GM21381 (cell line): ENCODE results near the gene BAIAP2L2.

Experiments used
- ATAC-seq: cut with Tn5 transposase; IDR thresholded peaks from one replicate; pipeline ENCODE4 v1.9.1; 2021; ENCODE audit warnings: mild to moderate bottlenecking, moderate library complexity; ENCODE audit not compliant: unreplicated experiment

Gene BAIAP2L2

GRCh38 chr22:38070250-38070921, 40.1 kb downstream of the BAIAP2L2 start:
- no peak for ATAC-seq

GRCh38 chr22:38069372-38070249, 40.9 kb downstream of the BAIAP2L2 start:
- no peak for ATAC-seq

GRCh38 chr22:38068641-38069371, 41.7 kb downstream of the BAIAP2L2 start:
- no peak for ATAC-seq

GRCh38 chr22:38067761-38068360, 42.6 kb downstream of the BAIAP2L2 start:
- ATAC-seq, result no peak

GRCh38 chr22:38067028-38067415, 43.5 kb downstream of the BAIAP2L2 start:
- ATAC-seq, result no peak

GRCh38 chr22:38066381-38067027, 44.0 kb downstream of the BAIAP2L2 start:
- ATAC-seq, result no peak

- ATAC-seq, result no peak
Observed at GRCh38 chr22:38065539-38065938, 44.9 kb downstream of the BAIAP2L2 start.

GRCh38 chr22:38062791-38063190, 47.7 kb downstream of the BAIAP2L2 start:
- ATAC-seq, result no peak

- ATAC-seq, result no peak
Observed at GRCh38 chr22:38056969-38057891, 53.3 kb downstream of the BAIAP2L2 start, which contains the start of gene PICK1. Gene PICK1, plus strand, starts transcription at chr22:38057404. Its CDS starts 406 bp downstream, at chr22:38057810.

GRCh38 chr22:38051900-38052862, 58.3 kb downstream of the BAIAP2L2 start:
- ATAC-seq, result no peak

GRCh38 chr22:38051261-38051660, 59.2 kb downstream of the BAIAP2L2 start:
- no peak for ATAC-seq

GRCh38 chr22:38050720-38051119, 59.8 kb downstream of the BAIAP2L2 start:
- ATAC-seq, result no peak

- ATAC-seq, result no peak
Observed at GRCh38 chr22:38049812-38050619, 60.5 kb downstream of the BAIAP2L2 start.

- no peak for ATAC-seq
Observed at GRCh38 chr22:38046070-38046748, 64.3 kb downstream of the BAIAP2L2 start.

GRCh38 chr22:38043151-38044039, 67.1 kb downstream of the BAIAP2L2 start:
- ATAC-seq, result no peak

- no peak for ATAC-seq
Observed at GRCh38 chr22:38042488-38042790, 68.0 kb downstream of the BAIAP2L2 start.
